ENCODE measurements around the gene TMEM87A.
"Not testable (repeated sequence)": the region's sequence is repeated elsewhere in the genome, so short reads cannot be mapped to it uniquely, and the experiment has no call there.

Gene TMEM87A, protein sequence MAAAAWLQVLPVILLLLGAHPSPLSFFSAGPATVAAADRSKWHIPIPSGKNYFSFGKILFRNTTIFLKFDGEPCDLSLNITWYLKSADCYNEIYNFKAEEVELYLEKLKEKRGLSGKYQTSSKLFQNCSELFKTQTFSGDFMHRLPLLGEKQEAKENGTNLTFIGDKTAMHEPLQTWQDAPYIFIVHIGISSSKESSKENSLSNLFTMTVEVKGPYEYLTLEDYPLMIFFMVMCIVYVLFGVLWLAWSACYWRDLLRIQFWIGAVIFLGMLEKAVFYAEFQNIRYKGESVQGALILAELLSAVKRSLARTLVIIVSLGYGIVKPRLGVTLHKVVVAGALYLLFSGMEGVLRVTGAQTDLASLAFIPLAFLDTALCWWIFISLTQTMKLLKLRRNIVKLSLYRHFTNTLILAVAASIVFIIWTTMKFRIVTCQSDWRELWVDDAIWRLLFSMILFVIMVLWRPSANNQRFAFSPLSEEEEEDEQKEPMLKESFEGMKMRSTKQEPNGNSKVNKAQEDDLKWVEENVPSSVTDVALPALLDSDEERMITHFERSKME

DNA sequence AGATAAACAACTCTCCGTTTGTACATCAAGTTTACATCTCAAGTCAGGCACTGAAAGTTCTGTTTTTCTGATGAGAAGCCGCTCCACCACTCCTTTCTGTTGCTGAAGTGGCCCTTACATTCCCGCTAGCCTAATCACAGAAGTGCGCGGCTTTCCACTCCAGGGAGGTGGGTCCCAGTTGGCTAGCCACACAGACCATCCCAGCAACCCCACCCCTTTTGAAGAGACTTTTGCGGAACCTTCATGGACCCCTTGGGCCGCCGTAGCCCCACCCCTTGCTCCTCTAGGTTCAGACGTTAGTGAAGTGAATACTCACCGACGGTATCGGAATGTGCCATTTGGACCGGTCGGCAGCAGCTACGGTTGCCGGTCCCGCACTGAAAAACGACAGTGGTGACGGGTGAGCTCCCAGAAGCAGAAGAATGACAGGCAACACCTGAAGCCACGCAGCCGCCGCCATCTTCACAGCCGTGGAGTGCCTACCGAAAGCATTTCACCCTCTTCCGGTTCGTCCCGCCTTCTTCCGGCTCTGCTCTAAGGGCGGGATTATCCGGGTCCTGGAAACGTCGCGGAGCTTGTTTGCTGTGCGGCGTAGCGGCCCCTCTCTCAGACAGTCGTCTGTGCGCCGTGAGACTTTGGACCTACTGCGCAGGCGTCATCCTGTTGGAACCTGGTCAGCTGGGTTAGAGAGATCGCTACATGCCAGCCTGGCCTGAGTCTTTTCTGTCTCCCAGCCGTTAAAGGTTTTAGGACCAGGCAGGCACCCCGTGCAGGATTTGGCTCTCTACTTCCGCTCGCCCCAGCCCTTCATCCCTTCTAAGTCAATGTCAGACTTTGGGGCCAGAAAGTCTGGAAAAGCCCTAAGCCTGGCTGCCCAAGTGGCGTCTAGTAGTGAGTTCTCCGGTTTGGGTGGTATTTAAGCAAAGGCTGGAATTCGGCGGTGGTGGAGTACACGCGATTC is at the start of gene TMEM87A, which contains the start of gene GANC:
Gene TMEM87A (minus strand): TSS at position 495 of the 961 bp plus-strand sequence. CDS start 35 bp downstream, at position 460.
Gene GANC (plus strand): TSS at position 263 of the 961 bp plus-strand sequence. CDS start 1,281 bp downstream, outside the sequence.
- peak; percentile 86 for DNase-seq

DNA sequence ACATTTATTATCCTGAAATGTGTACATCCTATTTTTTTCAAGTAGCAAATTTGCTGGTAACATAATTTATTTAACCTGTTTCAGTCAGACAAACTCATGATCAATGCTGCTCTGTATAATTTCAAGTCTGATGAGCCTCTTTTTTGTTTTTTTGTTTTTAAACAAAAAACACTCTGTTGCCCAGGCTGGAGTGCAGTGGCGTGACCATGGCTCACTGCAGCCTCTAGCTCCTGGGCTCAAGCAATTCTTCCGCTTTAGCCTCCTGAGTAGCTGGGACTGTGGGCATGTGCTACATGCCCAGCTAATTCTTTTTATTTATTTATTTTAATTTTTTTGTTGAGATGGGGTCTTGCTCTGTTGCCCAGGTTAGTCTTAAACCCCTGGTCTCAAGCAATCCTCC is 46.0 kb upstream of the TMEM87A start:
- DNase-seq, result no peak

DNA sequence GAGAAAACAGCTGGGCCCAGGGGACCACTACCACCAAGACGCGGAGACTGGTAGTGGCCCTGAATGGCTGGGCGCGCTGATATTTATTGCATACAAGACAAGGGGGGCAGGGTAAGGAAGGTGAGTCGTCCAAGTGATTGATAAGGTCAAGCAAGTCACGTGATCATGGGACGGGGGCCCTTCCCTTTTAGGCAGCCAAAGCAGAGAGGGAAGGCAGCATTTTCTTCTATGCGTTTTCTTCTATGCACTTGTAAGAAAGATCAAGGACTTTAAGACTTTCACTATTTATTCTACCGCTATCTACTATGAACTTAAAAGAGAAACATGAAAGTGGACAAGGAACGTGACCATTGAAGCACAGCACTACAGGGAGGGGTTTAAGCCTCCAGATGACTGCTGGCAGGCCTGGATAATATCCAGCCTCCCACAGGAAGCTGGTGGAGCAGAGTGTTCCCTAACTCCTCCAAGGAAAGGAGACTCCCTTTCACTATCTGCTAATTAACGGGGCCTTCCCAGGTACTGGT is 43.1 kb upstream of the TMEM87A start:
- DNase-seq, result not testable (repeated sequence)

DNA sequence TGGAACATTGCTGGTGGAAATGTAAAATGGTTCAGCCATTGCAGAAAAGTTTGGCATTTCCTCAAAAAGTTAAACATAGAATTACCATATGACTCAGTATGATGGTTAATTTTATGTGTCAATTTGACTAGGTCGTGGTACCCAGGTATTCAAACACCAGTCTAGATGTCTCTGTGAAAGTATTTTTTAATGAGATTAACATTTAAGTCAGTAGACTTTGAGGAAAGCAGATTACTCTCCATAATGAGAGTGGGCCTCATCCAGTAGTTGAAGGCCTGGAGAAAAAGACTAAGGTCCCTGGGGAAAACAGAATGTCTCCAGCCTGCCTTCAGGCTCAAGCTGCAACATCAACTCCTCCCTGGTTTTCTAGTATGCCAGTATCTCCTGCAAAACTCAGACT is 42.3 kb upstream of the TMEM87A start:
- no peak for DNase-seq

DNA sequence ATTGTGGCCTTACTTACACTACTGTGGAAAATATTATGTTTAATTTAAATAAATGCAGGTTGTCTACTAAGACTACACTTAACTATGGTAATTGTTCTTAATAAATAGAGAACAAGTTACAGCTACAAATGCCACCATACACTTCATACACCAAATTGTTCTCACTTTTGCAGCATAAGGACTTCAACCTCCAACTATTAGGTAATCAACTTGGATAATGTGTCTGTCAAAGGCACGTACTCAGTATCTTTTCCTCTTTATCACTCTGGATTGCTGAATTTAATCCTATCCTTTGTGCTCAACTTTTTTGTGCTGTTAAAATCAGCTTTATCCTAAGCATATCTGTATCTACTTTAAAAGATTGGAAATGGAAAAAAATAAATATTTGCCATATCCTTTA is 41.6 kb upstream of the TMEM87A start:
- DNase-seq, result no peak

DNA sequence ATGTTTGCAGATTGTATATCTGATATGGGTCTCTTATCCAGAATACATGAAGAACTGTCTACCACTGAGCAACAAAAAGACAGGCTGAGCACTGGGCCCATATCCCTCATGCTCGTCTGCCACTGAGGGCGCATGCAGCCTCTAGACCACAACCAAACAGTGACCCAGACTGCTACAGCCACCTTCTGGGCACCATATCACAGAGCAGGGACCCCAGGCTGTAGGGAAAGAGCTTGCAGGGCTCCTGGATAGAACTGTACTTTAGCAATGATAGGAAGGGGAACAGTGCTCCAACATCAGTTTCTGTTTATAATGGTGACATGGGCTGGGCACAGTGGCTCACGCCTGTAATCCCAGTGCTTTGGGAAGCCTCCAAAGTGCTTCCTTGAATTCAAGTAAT is 40.2 kb upstream of the TMEM87A start:
- no peak for DNase-seq

DNA sequence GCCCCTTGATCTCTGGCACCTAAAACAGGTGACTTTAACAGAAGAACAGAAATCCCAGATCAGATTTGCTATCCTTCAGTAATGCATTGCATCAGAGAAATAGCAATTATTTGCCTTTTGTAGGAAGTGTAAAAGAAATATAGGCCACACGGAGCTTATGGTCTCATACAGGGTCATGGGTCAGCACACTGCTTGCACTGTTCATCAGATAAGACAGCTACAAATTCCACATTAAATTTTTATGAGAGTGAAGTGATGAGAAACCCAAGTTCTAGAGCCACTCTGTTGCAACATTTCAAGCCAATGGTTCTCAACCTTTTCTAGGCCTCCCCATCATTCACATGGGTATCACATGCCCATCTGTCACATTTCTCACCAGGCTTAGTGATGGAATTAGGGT is 33.4 kb upstream of the TMEM87A start:
- no peak for DNase-seq

DNA sequence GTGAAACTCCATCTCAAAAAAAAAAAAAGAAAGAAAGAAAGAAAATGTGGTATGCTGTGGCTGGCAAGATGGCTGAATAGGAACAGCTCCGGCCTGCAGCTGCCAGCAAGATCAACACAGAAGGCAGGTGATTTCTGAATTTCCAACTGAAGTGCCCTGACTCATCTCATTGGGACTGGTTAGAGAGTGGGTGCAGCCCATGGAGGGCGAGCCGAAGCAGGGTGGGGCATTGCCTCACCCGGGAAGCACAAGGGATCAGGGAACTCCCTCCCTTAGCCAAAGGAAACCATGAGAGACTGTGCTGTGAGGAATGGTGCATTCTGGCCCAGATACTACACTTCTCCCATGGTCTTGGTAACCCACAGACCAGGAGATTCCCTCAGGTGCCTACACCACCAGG is 27.8 kb upstream of the TMEM87A start:
- DNase-seq, result not testable (repeated sequence)

DNA sequence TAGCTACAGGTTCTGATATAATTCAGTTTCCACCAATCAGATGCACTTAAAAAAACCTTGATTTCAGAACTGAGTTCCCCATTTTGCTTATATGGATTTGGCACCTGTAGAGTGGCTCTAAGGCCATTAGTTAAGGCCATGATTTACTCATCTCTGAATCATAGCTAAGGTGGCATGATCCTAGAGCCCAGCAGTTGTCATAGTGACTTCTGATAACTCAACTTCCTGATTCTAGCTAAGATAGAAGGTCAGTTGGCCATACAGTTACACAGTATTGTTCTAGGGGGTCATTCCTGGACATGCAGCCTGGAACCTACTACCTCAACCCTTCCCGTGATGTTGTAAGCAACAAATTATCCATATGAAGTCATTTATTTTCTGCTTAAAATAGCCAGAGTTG is 15.9 kb upstream of the TMEM87A start:
- DNase-seq, result no peak

DNA sequence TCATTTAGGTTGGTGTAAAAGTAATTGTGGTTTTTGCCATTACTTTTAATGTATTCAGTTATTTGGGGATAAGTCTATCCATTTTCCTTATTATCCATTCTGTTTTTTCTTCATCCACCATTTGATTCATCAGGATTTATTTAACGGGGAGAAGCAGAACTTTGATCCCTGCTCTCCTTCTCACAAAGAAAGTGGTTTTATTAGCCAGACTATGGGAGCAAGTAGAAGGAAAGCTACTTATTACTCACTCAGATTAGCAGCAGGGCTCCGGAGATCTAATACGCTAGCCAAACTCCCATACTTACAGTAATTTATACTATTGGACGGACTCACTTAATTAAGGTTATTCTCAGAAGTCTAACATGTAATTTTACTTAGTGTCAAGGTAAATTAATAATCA is 14.7 kb upstream of the TMEM87A start:
- DNase-seq, result no peak

DNA sequence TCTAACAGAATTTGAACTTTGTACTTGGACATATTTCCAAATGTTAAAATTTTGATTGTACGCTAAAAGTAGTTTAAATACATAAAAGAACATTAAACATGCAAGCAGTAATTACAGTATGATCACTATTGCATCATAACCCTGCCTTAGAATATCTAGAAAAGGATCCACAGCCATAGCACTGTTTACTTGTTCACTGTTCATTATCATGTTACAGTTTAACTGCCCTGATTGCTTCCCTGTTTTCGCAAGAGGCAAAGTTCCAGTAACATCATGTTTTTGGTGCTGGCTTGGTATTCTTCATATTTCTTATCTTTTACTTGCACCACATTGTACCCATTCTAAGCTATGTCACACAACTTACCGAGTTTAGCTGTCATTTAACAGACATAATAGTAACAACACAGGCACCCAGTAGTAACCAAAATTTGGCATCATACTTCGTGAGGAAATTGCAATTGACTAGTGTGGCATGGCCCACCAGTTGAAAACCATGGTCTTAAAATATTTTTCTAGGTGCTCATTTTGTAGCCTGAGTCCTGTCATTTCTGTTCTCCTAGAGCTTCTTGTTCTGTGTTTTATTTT is 13.3 kb upstream of the TMEM87A start:
- DNase-seq, result no peak

DNA sequence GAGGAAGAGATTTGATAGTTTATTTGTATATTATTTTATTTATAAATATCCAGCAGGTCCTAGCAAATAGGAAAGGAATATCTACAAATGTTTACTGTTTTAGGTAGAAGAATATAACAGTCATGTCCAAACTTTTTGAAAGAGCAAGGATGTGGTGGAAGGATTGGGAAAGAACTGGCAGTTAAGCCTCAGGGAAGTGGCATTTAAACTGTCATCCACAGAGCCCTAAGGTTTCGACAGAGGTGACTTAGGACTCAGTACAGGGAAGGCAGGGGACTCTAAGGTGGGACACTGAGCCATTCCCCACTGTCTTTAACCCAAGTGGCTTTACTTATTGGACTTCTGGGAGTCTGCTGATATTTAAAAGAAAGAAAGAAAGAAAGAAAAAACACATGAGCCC is 11.8 kb upstream of the TMEM87A start:
- no peak for DNase-seq

DNA sequence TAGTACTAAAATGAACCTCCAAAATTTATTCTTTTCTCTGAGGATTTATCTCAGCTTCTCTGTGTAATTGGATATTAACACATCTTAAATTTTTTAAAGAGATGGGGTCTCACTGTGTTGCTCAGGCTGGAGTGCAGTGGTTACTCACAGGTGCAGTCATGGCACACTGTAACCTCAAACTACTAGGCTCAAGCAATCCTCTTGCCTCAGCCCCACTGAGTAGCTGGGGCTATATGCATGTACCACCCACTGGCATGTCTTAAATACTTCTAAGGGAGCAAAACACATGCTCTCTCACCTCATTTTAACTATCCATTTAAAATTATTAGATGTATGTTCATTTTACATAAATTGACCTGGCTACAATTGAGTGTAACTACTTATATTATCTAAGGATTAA is 11.3 kb upstream of the TMEM87A start:
- no peak for DNase-seq

DNA sequence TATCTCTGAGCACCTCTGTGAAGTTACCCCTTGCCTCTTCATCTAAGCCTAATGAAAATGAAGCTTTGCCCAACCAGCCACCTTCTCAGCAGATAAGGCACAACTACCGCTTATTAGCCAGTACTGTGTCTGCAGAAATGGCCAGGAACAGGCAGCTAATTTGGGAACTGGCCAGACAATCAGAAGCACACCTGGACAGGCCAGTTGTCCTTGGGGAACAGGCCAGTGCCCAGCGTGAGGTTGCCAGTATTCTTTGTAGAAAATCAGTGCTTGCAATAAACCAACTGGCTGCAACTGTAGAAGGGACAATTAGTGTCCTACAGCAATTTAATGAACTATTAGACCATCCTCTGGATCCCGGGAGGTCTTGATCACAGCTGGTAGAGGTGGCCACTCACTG is 10.4 kb upstream of the TMEM87A start:
- no peak for DNase-seq

DNA sequence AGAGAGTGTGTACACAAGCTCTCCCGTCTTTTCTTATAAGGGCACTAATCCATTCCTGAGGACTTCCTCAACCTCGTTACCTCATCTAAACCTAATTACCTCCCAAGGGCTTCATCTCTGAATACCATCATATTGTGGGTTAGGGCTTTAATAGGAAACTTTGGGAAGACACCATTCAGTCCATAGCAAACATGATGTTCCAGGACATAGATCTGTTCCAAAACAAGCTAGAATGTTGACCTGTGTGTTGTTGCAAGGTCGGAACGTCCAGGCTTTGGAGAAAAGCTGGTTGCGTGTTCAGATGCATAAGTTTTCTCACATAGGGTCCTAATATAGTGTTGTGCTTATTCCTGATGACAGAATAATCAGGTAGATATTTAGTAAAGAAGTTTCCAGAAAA is 9.7 kb upstream of the TMEM87A start:
- DNase-seq, result no peak

DNA sequence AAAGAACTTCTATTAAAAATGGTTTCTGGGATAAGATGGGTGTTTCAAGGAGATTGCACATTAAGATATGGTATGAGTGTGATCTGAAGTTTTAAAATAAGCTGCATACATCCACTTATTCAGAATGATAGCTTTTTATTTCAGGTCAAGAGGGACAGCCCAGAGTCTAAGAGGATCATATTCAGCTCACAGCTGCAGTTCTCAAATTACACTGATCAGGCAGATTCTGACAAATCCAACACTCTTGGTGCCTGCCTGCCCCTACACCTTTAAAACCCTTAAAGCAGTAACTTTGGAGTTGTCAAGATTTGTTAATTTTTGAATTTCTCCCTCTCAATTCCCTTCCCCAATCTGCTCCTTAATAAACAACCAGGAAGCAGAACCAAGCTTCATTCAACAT is 9.1 kb upstream of the TMEM87A start:
- DNase-seq, result no peak

DNA sequence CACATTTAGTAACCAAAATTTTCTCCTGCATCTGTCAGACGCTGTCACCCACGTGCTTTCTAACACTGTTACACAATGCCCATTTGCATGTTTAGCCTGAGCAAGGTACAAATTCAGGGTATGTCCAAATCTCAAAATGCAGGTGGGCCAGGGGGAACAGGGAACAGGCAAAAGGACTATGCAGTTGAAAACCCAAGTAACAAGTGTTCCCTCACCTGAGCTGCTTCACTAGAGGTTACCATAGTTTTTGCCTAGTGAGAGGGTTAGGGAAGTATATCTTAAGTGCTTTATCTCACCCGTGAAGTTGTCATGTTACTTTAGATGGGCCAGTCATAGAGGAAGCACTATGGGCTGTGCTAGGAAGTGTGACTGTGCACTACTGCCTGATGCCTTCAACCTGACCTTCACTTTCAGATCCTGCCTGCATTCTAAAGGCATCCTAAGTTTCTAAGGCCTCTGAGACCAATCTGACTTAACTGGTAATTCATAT is 6.0 kb upstream of the TMEM87A start:
- no peak for DNase-seq

DNA sequence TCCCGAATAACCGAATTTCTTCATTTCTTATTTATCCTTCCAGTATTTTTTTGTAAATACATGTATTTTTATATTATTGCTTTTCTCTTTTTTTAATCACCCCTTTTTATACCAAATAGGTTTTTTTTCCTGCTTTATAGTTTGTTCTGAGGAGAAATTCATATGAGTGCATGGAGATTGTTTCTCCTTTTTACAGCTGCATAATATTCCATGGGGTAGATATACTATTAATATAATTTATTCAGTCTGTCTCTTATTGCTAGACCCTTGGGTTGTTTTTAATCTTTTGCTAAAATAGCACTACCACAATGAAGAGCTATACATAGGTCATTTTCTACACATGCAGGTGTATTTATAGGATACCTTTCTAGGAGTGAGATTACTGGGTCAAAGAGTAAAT is 3.5 kb upstream of the TMEM87A start:
- no peak for DNase-seq

DNA sequence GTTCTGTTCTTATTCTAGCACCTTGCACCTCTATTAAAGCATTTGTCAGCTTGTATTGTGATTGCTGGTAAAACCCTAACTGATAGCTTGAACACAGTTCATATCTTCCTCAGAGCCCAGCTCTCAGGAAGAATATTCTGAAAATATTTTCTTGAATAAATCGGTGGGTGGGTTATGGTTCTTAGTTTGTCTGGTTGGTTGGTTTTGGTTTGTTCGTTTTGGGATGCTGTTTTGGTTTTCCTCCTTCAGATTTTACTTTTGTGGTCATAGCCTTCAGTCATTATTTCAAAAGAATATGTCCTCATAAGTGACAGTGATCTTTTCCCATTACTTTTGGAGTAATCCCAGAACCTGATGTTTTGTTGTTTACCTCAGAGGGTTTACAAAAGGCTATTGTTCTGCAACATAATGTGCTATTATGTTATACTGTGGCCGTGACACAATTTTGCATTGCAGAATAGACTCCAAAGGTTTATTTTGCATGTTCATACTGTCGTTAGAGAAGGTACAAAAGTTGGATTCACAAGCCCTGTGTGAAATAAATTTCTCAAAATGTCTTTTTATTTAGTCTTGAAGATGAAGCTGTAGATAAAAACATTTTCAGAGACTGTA is 2.7 kb upstream of the TMEM87A start:
- DNase-seq, result no peak

DNA sequence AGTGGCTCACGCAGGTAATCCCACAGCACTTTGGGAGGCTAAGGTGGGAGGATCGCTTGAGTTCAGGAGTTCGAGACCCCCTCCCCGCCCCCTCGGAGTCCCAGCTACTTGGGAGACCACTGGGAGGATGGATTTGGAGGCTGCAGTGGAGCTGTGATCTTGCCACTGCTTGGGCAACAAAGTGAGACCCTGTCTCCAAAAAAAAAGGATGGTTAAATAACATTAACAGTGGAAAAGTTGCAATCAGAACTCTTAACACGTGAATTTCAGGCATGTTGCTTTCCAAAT is 1.4 kb upstream of the TMEM87A start:
- no peak for DNase-seq

DNA sequence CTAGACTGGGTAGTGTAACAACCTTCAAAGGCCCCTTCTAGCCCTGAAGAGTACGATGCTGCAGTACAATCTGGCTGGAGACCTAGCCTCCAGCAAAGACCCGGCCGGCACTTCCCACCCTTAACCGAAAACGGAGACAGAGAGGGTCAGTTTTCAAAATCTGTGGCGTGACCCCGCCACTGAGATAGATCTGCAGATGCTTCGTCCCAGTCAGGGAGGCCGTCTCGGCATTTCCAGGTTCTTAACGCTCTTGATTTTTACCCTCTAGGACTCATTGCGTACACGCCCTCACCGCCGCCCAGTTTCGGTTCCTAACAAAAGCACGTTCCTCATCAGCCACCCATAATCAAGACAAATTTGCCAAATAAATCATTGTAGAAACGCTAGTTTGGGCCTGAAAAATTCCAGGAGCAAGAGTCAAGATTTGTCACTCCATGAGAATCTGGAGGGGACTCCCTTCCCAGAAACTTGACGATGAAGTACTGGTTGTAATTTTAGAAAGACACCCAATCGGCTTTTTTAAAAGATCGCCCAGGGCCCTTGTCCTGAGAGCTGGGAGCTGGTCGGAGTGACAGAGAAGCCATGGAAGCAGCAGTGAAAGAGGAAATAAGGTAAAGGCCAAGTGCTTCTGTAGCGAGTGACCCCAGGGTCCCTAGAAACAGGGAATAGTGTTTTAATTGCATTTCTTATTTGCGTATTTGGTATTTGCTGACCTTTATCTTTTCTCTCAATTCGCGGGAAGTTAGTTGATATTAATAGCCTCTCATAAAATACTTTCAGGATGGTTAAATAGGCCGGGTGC is 868 bp upstream of the TMEM87A start:
- no peak for DNase-seq

DNA sequence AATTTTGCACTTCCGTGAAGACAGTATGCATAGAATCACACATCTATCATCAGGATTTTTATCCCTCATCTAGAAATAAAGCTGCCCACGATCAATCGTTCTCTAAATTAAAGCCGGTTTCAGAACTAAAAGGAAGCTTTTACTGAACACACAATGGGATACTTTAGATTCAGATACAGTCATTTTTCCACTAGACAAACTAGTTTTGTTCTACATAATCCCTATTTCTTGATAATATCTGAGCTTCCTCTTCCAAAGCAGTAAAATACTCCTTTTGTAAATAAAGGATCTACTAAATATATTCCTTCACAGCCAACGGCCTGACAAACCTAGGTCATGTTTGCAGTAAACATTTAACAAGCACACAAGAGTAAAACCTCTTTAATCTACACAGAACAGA is 2.2 kb downstream of the TMEM87A start:
- no peak for DNase-seq
